Coronary artery (tissue), 2 donors: ENCODE measurements around the gene LHX5.

ENCODE experiments used
- DNase-seq: peaks from one replicate; pipeline ENCODE4 v3.0.0-alpha.2; 2017; ENCODE audit warnings: low spot score
- H3K27ac ChIP-seq, 2 donors: fragments of 200-600 bp; sonication (generic); one replicate each; pipeline ENCODE4 v1.5.1; 2016 to 2019
- H3K4me3 ChIP-seq: fragments of 200-600 bp; sonication (generic); 2 replicates; pipeline ENCODE4 v1.5.1; 2016; ENCODE audit warnings: mild to moderate bottlenecking, moderate library complexity
- CTCF ChIP-seq: fragments of 200-600 bp; sonication (generic); IDR thresholded peaks from one replicate; pipeline ENCODE4 v1.5.1; 2019; ENCODE audit warnings: antibody characterized with exemption

The LHX5 gene

GRCh38 chr12:113457710-113458109 lies 14.0 kb downstream of the LHX5 start:
- no peak overlapping the region for H3K4me3 ChIP-seq
- H3K27ac ChIP-seq: no peak overlapping the region
- DNase-seq: no peak
- TF ChIP-seq CTCF: no peak

- no peak for TF ChIP-seq CTCF
- Histone ChIP-seq H3K4me3 (no peak overlapping the region), H3K27ac (no peak overlapping the region)
- no peak for DNase-seq
Measured at GRCh38 chr12:113457185-113457584, 14.5 kb downstream of the LHX5 start.

GRCh38 chr12:113456761-113457160 lies 14.9 kb downstream of the LHX5 start:
- TF ChIP-seq CTCF: no peak
- no peak for DNase-seq
- H3K4me3 ChIP-seq: no peak overlapping the region
- H3K27ac ChIP-seq: no peak overlapping the region

GRCh38 chr12:113456199-113456598 lies 15.5 kb downstream of the LHX5 start:
- Histone ChIP-seq H3K4me3 (no peak overlapping the region), H3K27ac (no peak overlapping the region)
- DNase-seq: no peak
- no peak for TF ChIP-seq CTCF

- no peak for DNase-seq
- TF ChIP-seq CTCF: no peak
- Histone ChIP-seq H3K4me3 (no peak overlapping the region), H3K27ac (no peak overlapping the region)
Measured at GRCh38 chr12:113453330-113453729, 18.3 kb downstream of the LHX5 start.

- TF ChIP-seq CTCF: no peak
- DNase-seq: no peak
- Histone ChIP-seq H3K27ac (no peak overlapping the region), H3K4me3 (no peak overlapping the region)
Measured at GRCh38 chr12:113452458-113452857, 19.2 kb downstream of the LHX5 start.

- Histone ChIP-seq H3K27ac (no peak overlapping the region), H3K4me3 (no peak overlapping the region)
- no peak for DNase-seq
- no peak for TF ChIP-seq CTCF
Measured at GRCh38 chr12:113449839-113450238, 21.8 kb downstream of the LHX5 start.
